Stimulated activated CD4-positive, alpha-beta T cell treated with anti-CD3 and anti-CD28 coated beads, Interleukin-4, amount 100 ng/mL, for 4 hours (primary cell): ENCODE data around the gene NCKAP5.
"Not testable (repeated sequence)": the region's sequence is repeated elsewhere in the genome, so short reads cannot be mapped to it uniquely, and the experiment has no call there.

Source experiments
- DNase-seq, 2 experiments: peaks; one replicate each; pipeline ENCODE4 v3.0.0-alpha.2; 2020

NCKAP5 gene

GRCh38 chr2:133253793-133254192 is 314.5 kb downstream of the NCKAP5 start:
- no peak for DNase-seq

GRCh38 chr2:133252780-133253355 is 315.4 kb downstream of the NCKAP5 start:
- no peak for DNase-seq

- DNase-seq: no peak
Observed at GRCh38 chr2:133249362-133249761, 318.9 kb downstream of the NCKAP5 start.

- no peak for DNase-seq
Observed at GRCh38 chr2:133248264-133248663, 320.0 kb downstream of the NCKAP5 start.

- DNase-seq: no peak
Observed at GRCh38 chr2:133247631-133248030, 320.6 kb downstream of the NCKAP5 start.

GRCh38 chr2:133241224-133241571 is 327.1 kb downstream of the NCKAP5 start:
- no peak for DNase-seq

GRCh38 chr2:133240491-133241223 is 327.6 kb downstream of the NCKAP5 start:
- no peak for DNase-seq

- DNase-seq: no peak
Observed at GRCh38 chr2:133235968-133236367, 332.3 kb downstream of the NCKAP5 start.

- no peak for DNase-seq
Observed at GRCh38 chr2:133232556-133232955, 335.7 kb downstream of the NCKAP5 start.

GRCh38 chr2:133231264-133231663 is 337.0 kb downstream of the NCKAP5 start:
- DNase-seq: no peak

- DNase-seq: no peak
Observed at GRCh38 chr2:133229974-133230373, 338.3 kb downstream of the NCKAP5 start.

- DNase-seq: no peak
Observed at GRCh38 chr2:133223226-133223625, 345.0 kb downstream of the NCKAP5 start.

- no peak for DNase-seq
Observed at GRCh38 chr2:133221398-133221797, 346.9 kb downstream of the NCKAP5 start.

- no peak for DNase-seq
Observed at GRCh38 chr2:133218204-133218603, 350.1 kb downstream of the NCKAP5 start.

- no peak for DNase-seq
Observed at GRCh38 chr2:133215477-133215876, 352.8 kb downstream of the NCKAP5 start.

- DNase-seq: no peak
Observed at GRCh38 chr2:133213651-133214050, 354.6 kb downstream of the NCKAP5 start.

GRCh38 chr2:133209325-133209724 is 358.9 kb downstream of the NCKAP5 start:
- DNase-seq: no peak

- DNase-seq: not testable (repeated sequence)
Observed at GRCh38 chr2:133206666-133207065, 361.6 kb downstream of the NCKAP5 start.

- DNase-seq: no peak
Observed at GRCh38 chr2:133204421-133204820, 363.8 kb downstream of the NCKAP5 start.

GRCh38 chr2:133200684-133201421 is 367.4 kb downstream of the NCKAP5 start:
- no peak for DNase-seq

GRCh38 chr2:133198678-133199077 is 369.6 kb downstream of the NCKAP5 start:
- DNase-seq: no peak

GRCh38 chr2:133197156-133197555 is 371.1 kb downstream of the NCKAP5 start:
- DNase-seq: no peak

- no peak for DNase-seq
Observed at GRCh38 chr2:133194777-133195335, 373.4 kb downstream of the NCKAP5 start.

GRCh38 chr2:133194362-133194655 is 374.0 kb downstream of the NCKAP5 start:
- no peak for DNase-seq
